OCI-LY3 (cell line): ENCODE measurements around the gene ARHGEF4.

ENCODE experiments used
- EZH2phosphoT487 ChIP-seq: fragments of 200-600 bp; shearing (Covaris generic); IDR thresholded peaks from 2 replicates; pipeline ENCODE4 v1.6.1; 2018; ENCODE audit warnings: antibody characterized with exemption, mixed run types, low read depth
- TF ChIP-seq, protein P1 (sequence below): fragments of 200-600, 300-600 bp; sonication (generic); IDR thresholded peaks from 2 replicates; pipeline ENCODE4 v1.5.1; 2014; ENCODE audit warnings: antibody characterized with exemption, low read length, low read depth

DNA sequence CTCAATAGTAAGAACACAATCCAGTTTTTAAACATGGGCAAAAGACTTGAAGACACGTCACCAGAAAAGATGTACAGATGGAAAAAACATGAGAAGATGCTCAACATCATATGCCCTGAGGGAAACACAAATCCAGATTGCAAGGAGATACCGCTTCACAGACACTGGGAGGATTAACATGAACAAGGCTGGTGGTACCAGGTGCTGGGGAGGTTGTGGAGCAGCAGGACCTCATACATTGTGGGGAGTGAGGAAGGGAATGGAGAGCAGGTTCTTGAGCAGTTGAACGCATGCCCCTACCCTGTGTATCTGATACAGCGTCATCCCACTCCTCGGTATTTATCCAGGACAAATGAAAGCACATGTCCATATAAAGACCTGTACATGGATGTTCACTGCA lies 72.1 kb downstream of the ARHGEF4 start:
- TF ChIP-seq, protein P1, sequence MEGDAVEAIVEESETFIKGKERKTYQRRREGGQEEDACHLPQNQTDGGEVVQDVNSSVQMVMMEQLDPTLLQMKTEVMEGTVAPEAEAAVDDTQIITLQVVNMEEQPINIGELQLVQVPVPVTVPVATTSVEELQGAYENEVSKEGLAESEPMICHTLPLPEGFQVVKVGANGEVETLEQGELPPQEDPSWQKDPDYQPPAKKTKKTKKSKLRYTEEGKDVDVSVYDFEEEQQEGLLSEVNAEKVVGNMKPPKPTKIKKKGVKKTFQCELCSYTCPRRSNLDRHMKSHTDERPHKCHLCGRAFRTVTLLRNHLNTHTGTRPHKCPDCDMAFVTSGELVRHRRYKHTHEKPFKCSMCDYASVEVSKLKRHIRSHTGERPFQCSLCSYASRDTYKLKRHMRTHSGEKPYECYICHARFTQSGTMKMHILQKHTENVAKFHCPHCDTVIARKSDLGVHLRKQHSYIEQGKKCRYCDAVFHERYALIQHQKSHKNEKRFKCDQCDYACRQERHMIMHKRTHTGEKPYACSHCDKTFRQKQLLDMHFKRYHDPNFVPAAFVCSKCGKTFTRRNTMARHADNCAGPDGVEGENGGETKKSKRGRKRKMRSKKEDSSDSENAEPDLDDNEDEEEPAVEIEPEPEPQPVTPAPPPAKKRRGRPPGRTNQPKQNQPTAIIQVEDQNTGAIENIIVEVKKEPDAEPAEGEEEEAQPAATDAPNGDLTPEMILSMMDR: no peak
- TF ChIP-seq EZH2phosphoT487: no peak
